KG1 (cell line): ENCODE results near the gene CD248.
"Not testable (repeated sequence)": the region's sequence is repeated elsewhere in the genome, so short reads cannot be mapped to it uniquely, and the experiment has no call there.

ENCODE experiments used
- DNase-seq: peaks from one replicate; lab custom pipeline; 2025; lab: John Stamatoyannopoulos, UW

CD248 gene

GRCh38 chr11:66289548-66290329 lies 27.1 kb downstream of the CD248 start:
- DNase-seq = no peak

GRCh38 chr11:66288671-66289547 lies 27.9 kb downstream of the CD248 start, which contains the start of gene YIF1A:
Gene YIF1A (minus strand): TSS chr11:66289143. CDS start chr11:66288985, 158 bp downstream.
- peak; percentile 98 for DNase-seq

DNA sequence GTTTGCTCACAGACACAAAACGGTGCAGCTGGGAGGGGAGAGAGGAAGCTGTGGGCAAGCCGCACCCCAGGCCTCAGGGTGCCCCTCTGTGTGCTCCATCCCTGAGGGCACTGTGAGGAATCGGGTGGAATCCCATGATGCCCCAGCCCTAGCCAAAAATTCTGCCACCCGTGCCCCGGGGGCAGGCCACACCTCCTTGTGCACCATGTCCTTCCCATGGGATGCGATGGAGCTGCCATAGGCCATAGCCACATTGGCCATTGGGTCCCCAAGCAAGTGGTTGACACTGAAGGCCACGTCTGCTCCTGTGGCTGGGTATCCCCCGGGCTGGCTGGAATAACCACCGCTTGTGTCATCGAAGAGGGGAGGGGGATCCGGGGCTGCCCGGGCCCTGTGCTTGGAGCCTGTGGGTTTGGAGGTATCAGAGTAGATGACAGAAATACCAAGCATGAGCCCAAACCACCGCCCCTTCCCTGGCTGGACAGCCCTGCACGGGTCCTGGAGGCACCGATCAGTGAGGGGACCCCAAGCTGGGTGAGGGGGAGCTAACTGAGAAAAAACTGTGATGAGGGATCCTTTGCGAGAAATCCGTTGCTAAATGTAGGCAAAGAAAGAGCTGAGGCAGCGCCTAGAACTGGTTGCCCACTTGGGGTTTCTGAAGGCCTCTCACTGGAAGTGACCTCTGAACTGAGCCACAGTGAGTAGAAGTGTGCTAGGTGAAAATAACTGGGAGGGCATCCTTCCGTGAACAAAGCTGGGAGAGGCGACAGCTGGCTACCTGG lies 28.8 kb downstream of the CD248 start:
- no peak for DNase-seq

DNA sequence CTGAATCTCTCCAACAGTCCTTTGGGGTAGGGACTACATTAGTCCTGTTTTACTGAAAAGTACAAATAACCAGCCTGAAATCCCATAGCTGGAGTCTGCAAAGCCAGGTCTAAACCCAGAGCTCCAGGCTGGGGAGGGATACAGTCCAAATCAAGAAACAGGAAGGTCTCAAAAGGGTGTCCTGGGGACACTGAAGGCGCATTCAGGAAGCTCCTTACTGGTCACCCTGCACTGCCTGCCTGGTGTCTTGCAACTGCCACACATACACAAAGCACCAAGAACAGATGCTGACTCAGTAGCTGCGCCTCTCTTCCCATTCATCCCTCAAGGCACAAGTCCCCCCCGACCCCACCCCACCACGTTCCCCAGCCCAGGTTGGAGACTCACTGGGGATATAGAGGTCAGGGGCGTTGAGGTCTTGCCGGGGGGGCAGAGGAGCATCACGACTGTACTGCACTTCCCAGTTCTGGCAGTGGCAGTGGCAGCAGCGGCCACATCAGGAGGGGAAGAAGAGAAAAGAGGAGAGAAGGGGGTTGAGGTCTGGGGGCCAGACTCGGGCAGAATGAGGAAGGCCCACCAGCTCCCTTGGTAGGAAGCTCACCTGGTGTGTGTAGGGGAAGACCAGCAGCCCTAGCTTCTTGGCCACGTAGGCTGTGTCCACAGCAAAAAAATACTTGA lies 29.5 kb downstream of the CD248 start:
- DNase-seq = no peak

DNA sequence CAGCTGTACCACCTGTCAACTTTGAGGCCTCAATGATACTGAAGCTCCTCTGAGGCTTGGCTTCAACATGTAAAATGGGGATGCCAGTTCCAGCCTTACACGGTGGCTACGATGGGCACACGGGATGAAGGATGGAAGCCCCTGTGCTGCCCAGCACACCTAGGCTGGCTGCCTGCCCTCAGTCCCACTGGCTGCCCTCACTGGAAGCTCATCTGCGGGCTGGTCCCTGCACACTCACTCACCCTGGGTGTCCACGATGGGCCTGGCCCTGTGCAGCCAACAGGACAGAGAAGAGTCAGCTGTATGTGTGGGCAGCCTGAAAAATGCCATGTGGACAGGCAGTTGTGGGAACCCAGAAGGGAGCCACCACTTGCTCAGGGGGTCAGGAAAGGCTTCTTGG lies 30.1 kb downstream of the CD248 start:
- no peak for DNase-seq

DNA sequence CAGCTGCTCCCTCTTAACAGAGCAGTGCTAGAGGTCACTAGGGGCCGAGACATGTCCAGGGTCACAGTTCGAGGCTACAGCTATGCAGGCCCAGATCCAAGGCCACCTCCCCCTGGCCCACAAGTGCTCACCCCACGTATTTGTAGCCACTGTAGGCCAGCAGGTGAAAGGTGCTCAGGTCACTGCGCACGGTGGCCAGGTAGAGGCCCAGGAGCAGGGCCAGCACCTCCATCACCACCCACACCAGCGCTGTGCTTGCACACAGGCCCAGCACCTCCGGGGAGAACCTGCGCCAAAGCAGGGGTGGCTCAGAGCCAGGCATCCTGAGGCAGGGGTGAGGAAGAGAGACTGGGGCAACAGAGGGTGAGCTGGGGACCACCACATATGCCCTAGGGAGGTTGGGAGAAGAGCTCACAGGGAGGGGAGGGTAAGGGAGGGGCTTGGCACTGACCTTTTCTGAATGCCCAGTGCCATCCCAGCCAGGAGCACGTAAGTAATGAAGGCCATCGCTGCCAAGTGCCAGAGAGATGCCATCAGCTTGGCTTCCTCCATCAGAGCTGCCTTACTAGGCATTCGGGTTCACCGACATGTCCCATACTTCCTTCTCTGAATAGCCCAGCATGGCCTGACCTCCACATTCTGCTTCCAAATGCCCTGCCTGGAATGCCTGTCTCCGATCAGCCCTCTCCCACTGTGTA lies 31.4 kb downstream of the CD248 start:
- no peak for DNase-seq

DNA sequence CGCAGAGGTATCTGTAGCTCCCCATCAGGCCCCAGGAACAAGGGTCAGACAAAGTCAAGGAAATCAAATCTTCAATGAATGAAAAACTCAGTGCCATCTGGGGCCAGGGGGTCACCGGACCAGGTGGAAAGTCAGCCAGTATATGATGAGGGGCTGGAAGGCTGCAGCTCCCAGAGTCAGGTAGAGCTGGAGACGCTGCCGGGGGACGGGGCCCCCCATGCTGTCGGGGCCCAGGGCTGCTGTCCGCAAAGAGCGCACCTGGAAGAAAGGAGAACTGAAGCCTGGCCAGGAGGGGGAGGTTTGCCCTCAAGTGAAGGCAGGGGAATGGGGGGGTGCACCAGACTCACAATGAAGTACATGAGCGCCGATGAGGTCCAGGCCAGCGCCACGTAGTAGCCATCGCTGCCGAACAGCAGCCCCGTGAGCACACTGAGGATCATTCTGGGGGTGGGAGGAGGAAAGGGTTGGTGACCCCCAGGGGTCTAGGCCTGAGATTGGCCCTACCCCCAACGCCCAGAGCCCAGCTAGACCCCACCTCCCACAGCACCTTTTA lies 32.2 kb downstream of the CD248 start:
- DNase-seq = no peak

DNA sequence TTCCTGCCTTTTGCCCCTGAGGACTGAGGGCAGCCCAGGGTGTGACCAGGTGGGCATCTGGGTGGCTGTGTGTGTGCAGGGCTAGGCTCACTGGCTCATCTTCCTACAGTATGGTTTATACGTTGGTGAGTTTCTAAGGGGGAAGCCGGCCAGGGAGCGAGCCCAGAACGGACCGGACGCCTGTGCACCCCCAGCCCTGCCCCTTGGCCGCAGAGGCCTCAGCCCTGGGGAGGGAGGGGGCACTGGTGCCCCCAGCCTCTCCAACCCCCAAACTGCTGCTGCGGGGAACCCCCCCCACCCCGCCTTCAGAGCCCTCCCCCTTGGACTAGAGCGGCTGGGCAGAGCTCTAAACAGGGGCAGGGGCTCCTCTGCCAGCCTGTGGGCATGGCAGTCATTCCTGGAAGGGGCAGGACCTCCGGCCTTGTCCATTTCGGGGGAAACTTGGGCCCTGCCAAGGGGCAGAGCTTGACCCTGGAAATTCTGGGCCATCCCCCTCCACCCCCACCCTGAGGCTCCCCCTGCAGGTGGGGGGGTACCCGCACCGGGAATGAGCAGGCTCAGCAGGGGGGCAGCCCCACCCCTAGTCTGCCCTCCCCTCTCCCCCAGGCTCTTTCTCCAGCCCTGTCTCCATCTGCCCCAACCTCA lies 33.3 kb downstream of the CD248 start:
- DNase-seq = no peak

GRCh38 chr11:66282468-66283455 lies 34.1 kb downstream of the CD248 start:
- peak; percentile 99 for DNase-seq

GRCh38 chr11:66281776-66282467 lies 34.9 kb downstream of the CD248 start:
- no peak for DNase-seq

DNA sequence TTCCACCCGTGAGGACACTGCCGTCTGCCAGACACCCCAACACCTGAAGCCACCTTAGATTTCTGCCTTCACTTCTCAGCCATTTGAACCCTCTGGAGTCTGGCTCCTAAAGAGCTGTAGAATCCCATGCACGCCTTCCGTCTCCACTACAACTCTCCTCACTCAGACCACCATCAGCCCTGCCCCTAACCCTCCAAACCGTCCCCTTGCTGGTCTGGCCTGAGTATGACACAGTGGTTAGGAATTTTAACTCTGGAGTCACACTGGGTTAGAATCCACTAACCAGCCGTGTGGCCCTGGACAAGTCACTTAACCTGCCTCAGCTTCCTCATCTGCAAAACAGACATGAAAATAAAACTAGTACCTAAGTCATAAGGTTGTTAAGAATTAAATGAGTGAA lies 35.8 kb downstream of the CD248 start:
- DNase-seq = no peak

- no peak for DNase-seq
Observed at GRCh38 chr11:66280428-66280827, 36.4 kb downstream of the CD248 start.

- DNase-seq = no peak
Observed at GRCh38 chr11:66279092-66279734, 37.6 kb downstream of the CD248 start.

- DNase-seq = no peak
Observed at GRCh38 chr11:66278363-66279091, 38.3 kb downstream of the CD248 start.

- DNase-seq = peak; percentile 55
Observed at GRCh38 chr11:66277471-66278362, 39.1 kb downstream of the CD248 start, which contains the start of gene CNIH2. Gene CNIH2 (plus strand): TSS chr11:66278175. CDS start chr11:66278457, 282 bp downstream.

DNA sequence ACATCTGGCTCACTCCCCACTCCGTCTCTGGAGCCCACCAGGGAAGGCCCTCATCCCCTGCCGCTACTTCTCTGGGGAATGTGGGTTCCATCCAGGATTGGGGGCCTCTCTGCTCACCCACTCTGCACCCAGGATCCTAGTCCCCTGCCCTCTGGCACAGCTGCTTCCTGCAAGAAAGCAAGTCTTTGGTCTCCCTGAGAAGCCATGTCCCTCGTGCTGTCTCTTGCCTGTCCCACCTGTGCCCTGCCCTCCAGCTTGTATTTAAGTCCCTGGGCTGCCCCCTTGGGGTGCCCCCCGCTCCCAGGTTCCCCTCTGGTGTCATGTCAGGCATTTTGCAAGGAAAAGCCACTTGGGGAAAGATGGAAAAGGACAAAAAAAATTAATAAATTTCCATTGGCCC lies 39.8 kb downstream of the CD248 start:
- not testable (repeated sequence) for DNase-seq
